ENCODE measurements around the gene PLXNA3.

The PLXNA3 gene

DNA sequence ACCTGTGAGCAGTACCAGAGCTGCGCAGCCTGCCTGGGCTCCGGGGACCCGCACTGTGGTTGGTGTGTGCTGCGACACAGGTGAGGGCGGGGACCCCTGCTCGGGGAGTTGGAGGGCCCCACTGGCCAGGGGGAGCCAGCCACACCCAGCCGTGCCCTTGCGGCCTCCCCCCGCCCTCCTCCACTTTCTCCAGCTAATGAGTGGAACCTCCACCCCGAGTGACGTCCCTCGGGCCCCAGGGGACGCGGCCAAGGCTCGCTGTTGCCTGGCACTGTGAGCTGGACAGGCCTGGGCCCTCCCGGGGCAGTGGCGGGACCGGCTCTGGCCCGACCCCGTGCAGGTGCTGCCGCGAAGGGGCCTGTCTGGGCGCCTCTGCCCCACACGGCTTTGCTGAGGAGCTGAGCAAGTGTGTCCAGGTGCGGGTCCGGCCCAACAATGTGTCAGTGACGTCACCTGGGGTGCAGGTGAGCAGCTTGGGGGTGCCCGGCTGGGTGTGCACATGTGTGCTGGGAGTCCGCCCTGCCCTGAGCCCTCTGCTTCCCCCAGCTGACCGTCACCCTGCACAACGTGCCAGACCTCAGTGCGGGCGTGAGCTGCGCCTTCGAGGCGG, 5.6 kb downstream of the PLXNA3 start:
- Histone ChIP-seq H3K4me2 (ENCODE audit: low read length) (no peak overlapping the region), H3K9ac (ENCODE audit: low read depth, low read length) (no peak overlapping the region), H3K4me3 (ENCODE audit: low read length) (no peak overlapping the region), H3K36me3 (ENCODE audit: insufficient read depth, low read length) (peaks cover 31% of the 10 kb centered on the region), H3K4me1 (ENCODE audit: control insufficient read depth, insufficient read depth, low read length) (peaks cover 11% of the 10 kb centered on the region), H3K9me3 (replicated peaks; ENCODE audit: low read length) (no peaks in the 10 kb centered on the region), H3K27me3 (ENCODE audit: control insufficient read depth, insufficient read depth, low read length) (no peaks in the 10 kb centered on the region)

DNA sequence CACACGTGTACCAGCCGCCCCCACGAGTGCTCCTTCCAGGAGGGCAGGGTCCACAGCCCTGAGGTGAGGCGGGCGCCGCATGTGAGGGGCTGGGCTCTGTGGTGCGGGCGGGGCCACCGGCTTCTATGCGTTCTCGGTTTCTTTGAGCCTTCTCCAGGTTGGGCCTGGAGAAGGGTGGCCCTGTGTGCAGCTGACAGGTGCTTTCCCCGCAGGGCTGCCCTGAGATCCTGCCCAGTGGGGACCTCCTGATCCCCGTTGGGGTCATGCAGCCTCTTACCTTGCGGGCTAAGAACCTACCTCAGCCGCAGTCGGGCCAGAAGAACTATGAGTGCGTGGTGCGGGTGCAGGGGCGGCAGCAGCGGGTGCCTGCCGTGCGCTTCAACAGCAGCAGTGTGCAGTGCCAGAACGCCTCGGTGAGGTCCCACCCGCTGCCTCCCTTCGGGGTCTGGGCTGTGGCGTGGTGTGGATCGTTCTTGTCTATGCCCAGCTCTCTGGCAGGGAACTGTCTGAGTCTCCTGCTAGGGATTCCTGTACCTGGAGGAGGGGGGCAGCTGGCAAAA, 6.8 kb downstream of the PLXNA3 start:
- no peak overlapping the region for H3K9ac ChIP-seq (ENCODE audit: low read depth, low read length)
- H3K36me3 ChIP-seq (ENCODE audit: insufficient read depth, low read length), result peaks cover 42% of the 10 kb centered on the region
- no peak overlapping the region for H3K4me2 ChIP-seq (ENCODE audit: low read length)
- H3K9me3 ChIP-seq (replicated peaks; ENCODE audit: low read length), result no peaks in the 10 kb centered on the region
- peaks cover 11% of the 10 kb centered on the region for H3K4me1 ChIP-seq (ENCODE audit: control insufficient read depth, insufficient read depth, low read length)
- H3K4me3 ChIP-seq (ENCODE audit: low read length), result no peak overlapping the region
- no peaks in the 10 kb centered on the region for H3K27me3 ChIP-seq (ENCODE audit: control insufficient read depth, insufficient read depth, low read length)

DNA sequence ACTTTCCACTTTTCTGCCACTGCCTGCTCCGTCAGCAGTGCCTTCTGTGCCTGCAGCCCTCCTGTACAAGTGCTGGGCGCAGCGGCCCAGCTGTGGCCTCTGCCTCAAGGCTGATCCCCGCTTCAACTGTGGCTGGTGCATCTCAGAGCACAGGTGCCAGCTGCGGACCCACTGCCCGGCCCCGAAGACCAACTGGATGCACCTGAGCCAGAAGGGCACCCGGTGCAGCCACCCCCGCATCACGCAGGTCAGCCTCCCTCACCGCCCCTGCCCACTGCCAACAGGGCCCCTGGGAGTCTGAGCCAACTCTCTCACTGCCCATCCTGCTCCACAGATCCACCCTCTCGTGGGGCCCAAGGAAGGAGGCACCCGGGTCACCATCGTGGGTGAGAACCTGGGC, 7.5 kb downstream of the PLXNA3 start:
- Histone ChIP-seq H3K27me3 (ENCODE audit: control insufficient read depth, insufficient read depth, low read length) (no peaks in the 10 kb centered on the region), H3K4me3 (ENCODE audit: low read length) (no peak overlapping the region), H3K4me2 (ENCODE audit: low read length) (no peak overlapping the region), H3K4me1 (ENCODE audit: control insufficient read depth, insufficient read depth, low read length) (peaks cover 8% of the 10 kb centered on the region), H3K9ac (ENCODE audit: low read depth, low read length) (no peak overlapping the region), H3K9me3 (replicated peaks; ENCODE audit: low read length) (no peaks in the 10 kb centered on the region), H3K36me3 (ENCODE audit: insufficient read depth, low read length) (peaks cover 46% of the 10 kb centered on the region)

DNA sequence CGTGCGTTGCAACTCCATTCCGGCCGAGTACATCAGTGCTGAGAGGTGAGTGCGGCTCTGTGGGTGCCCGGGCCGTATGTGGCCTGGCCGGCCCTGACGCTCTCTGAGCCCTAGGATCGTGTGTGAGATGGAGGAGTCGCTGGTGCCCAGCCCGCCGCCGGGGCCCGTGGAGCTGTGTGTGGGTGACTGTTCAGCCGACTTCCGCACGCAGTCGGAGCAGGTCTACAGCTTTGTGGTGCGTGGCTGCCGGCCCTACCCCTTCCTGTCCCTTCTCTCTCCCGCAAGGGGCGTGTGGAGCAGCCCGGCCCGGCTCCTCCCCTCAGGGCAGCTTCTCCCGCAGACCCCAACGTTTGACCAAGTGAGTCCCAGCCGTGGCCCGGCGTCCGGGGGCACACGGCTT, 8.0 kb downstream of the PLXNA3 start:
- H3K36me3 ChIP-seq (ENCODE audit: insufficient read depth, low read length), result peaks cover 46% of the 10 kb centered on the region
- H3K4me3 ChIP-seq (ENCODE audit: low read length), result no peak overlapping the region
- no peak overlapping the region for H3K4me2 ChIP-seq (ENCODE audit: low read length)
- no peaks in the 10 kb centered on the region for H3K9me3 ChIP-seq (replicated peaks; ENCODE audit: low read length)
- no peak overlapping the region for H3K9ac ChIP-seq (ENCODE audit: low read depth, low read length)
- H3K4me1 ChIP-seq (ENCODE audit: control insufficient read depth, insufficient read depth, low read length), result peaks cover 4% of the 10 kb centered on the region
- H3K27me3 ChIP-seq (ENCODE audit: control insufficient read depth, insufficient read depth, low read length), result no peaks in the 10 kb centered on the region

DNA sequence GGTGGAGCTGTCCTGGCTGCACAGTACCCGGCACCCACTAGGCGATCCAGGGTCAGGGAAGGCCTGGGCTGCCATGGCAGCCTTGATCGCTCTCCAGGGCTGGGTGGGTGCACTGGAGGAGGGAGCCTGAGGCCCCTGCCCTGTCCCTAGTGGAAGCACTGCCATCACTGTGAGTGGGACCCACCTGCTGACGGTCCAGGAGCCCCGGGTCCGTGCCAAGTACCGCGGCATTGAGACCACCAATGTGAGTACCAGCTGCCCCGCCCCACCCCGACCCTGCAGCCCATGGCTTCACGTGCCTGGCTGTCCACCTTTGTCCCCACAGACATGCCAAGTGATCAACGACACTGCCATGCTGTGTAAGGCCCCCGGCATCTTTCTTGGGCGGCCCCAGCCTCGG, 8.8 kb downstream of the PLXNA3 start:
- Histone ChIP-seq H3K4me1 (ENCODE audit: control insufficient read depth, insufficient read depth, low read length) (no peaks in the 10 kb centered on the region), H3K27me3 (ENCODE audit: control insufficient read depth, insufficient read depth, low read length) (no peaks in the 10 kb centered on the region), H3K9ac (ENCODE audit: low read depth, low read length) (no peak overlapping the region), H3K9me3 (replicated peaks; ENCODE audit: low read length) (no peaks in the 10 kb centered on the region), H3K4me2 (ENCODE audit: low read length) (no peak overlapping the region), H3K36me3 (ENCODE audit: insufficient read depth, low read length) (peaks cover 46% of the 10 kb centered on the region), H3K4me3 (ENCODE audit: low read length) (no peak overlapping the region)

DNA sequence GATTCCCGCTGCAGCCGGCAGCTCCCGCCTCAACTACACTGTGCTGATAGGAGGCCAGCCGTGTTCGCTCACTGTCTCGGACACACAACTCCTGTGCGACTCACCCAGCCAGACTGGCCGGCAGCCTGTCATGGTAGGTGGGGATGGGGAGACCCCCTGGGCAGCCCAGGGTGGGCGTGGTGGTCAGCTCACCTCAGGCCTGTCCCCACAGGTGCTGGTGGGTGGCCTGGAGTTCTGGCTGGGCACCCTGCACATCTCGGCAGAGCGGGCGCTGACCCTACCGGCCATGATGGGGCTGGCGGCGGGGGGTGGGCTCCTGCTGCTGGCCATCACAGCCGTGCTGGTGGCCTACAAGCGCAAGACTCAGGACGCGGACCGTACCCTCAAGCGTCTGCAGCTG, 9.5 kb downstream of the PLXNA3 start:
- Histone ChIP-seq H3K4me2 (ENCODE audit: low read length) (no peak overlapping the region), H3K9ac (ENCODE audit: low read depth, low read length) (no peak overlapping the region), H3K27me3 (ENCODE audit: control insufficient read depth, insufficient read depth, low read length) (no peaks in the 10 kb centered on the region), H3K4me3 (ENCODE audit: low read length) (no peak overlapping the region), H3K4me1 (ENCODE audit: control insufficient read depth, insufficient read depth, low read length) (no peaks in the 10 kb centered on the region), H3K36me3 (ENCODE audit: insufficient read depth, low read length) (peaks cover 44% of the 10 kb centered on the region), H3K9me3 (replicated peaks; ENCODE audit: low read length) (no peaks in the 10 kb centered on the region)

DNA sequence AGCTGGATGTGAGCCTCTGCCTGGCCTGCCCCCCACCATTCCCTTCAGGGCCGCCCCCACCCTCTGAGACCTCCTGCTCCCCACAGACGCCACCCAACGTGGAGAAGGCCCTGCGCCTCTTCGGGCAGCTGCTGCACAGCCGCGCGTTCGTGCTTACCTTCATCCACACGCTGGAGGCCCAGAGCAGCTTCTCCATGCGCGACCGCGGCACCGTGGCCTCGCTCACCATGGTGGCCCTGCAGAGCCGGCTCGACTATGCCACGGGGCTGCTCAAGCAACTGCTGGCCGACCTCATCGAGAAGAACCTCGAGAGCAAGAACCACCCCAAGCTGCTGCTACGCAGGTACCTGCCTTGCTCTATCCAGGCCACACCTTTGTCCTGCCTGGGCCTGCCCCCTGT, 10.1 kb downstream of the PLXNA3 start:
- Histone ChIP-seq H3K4me1 (ENCODE audit: control insufficient read depth, insufficient read depth, low read length) (no peaks in the 10 kb centered on the region), H3K9ac (ENCODE audit: low read depth, low read length) (no peak overlapping the region), H3K27me3 (ENCODE audit: control insufficient read depth, insufficient read depth, low read length) (no peaks in the 10 kb centered on the region), H3K4me2 (ENCODE audit: low read length) (no peak overlapping the region), H3K36me3 (ENCODE audit: insufficient read depth, low read length) (peaks cover 40% of the 10 kb centered on the region), H3K9me3 (replicated peaks; ENCODE audit: low read length) (no peaks in the 10 kb centered on the region), H3K4me3 (ENCODE audit: low read length) (no peak overlapping the region)

DNA sequence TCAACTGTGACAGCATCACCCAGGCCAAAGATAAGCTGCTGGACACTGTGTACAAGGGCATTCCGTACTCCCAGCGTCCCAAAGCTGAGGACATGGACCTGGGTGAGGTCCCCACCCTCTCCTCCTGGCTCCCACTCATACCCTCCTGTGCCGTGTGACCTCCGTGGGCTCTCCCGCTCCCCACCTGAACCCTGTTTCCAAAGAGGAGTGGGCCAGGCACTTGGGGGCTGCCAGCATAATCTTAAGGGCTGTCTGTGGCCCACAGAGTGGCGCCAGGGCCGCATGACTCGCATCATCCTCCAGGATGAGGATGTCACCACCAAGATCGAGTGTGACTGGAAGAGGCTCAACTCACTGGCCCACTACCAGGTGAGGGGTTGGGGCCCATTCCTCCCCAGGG, 11.0 kb downstream of the PLXNA3 start:
- Histone ChIP-seq H3K4me2 (ENCODE audit: low read length) (no peak overlapping the region), H3K4me1 (ENCODE audit: control insufficient read depth, insufficient read depth, low read length) (no peaks in the 10 kb centered on the region), H3K27me3 (ENCODE audit: control insufficient read depth, insufficient read depth, low read length) (no peaks in the 10 kb centered on the region), H3K36me3 (ENCODE audit: insufficient read depth, low read length) (peaks cover 46% of the 10 kb centered on the region), H3K9me3 (replicated peaks; ENCODE audit: low read length) (no peaks in the 10 kb centered on the region), H3K9ac (ENCODE audit: low read depth, low read length) (no peak overlapping the region), H3K4me3 (ENCODE audit: low read length) (no peak overlapping the region)

DNA sequence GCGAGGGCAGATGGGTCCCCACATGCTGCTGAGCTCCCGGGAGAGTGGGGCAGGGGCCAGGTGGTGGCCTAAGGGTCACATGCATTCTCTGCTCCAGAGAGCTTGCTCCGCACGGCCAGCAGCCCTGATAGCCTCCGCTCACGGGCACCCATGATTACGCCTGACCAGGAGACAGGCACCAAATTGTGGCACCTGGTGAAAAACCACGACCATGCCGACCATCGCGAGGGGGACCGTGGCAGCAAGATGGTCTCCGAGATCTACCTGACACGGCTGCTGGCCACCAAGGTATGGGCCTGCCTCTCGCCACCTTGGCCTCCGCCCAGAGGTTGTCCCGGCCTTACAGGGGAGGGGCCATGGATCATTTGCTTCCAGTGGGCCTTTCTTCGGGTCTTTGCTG, 11.8 kb downstream of the PLXNA3 start:
- H3K4me1 ChIP-seq (ENCODE audit: control insufficient read depth, insufficient read depth, low read length), result no peaks in the 10 kb centered on the region
- H3K36me3 ChIP-seq (ENCODE audit: insufficient read depth, low read length), result peaks cover 46% of the 10 kb centered on the region
- no peaks in the 10 kb centered on the region for H3K9me3 ChIP-seq (replicated peaks; ENCODE audit: low read length)
- no peak overlapping the region for H3K4me2 ChIP-seq (ENCODE audit: low read length)
- no peak overlapping the region for H3K4me3 ChIP-seq (ENCODE audit: low read length)
- no peak overlapping the region for H3K9ac ChIP-seq (ENCODE audit: low read depth, low read length)
- no peaks in the 10 kb centered on the region for H3K27me3 ChIP-seq (ENCODE audit: control insufficient read depth, insufficient read depth, low read length)

DNA sequence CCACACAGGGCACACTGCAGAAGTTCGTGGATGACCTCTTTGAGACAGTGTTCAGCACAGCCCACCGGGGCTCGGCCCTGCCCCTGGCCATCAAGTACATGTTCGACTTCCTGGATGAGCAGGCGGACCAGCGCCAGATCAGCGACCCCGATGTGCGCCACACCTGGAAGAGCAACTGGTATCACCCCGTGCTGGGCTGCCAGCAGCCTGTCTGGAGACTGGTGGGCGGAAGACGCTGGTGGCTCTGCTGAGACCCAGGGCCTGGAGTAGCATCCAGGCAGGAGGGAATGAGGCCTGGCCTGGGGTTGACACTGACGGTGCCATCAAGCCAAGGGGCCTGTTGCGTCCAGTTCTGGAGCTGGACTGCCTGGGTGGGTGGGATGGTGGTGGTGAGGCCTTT, 12.4 kb downstream of the PLXNA3 start:
- Histone ChIP-seq H3K27me3 (ENCODE audit: control insufficient read depth, insufficient read depth, low read length) (no peaks in the 10 kb centered on the region), H3K9me3 (replicated peaks; ENCODE audit: low read length) (no peaks in the 10 kb centered on the region), H3K9ac (ENCODE audit: low read depth, low read length) (no peak overlapping the region), H3K4me3 (ENCODE audit: low read length) (no peak overlapping the region), H3K4me1 (ENCODE audit: control insufficient read depth, insufficient read depth, low read length) (no peaks in the 10 kb centered on the region), H3K4me2 (ENCODE audit: low read length) (no peak overlapping the region), H3K36me3 (ENCODE audit: insufficient read depth, low read length) (peaks cover 46% of the 10 kb centered on the region)

DNA sequence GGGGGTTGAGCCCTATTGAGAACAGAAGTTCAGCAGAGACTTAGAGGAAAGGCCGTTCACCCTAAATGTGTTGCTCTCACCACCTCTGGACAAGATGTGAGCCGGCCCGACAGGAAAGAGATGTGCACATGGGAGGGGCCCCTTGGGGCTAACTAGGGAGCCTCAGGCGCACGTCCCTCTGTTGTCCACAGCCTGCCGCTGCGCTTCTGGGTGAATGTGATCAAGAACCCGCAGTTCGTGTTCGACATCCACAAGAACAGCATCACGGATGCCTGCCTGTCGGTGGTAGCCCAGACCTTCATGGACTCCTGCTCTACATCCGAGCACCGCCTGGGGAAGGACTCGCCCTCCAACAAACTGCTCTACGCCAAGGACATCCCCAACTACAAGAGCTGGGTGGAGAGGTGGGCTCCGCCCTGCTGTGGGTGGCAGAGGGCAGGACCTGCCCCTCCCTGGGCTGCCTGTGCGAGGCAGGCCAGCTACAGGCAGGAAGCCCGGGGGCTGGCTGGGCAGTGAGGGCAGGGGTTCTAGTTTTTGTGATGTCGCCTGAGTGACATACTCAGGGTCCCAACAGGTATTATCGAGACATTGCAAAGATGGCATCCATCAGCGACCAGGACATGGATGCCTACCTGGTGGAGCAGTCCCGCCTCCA, 13.0 kb downstream of the PLXNA3 start:
- Histone ChIP-seq H3K36me3 (ENCODE audit: insufficient read depth, low read length) (peaks cover 51% of the 10 kb centered on the region), H3K4me3 (ENCODE audit: low read length) (no peak overlapping the region), H3K9me3 (replicated peaks; ENCODE audit: low read length) (no peaks in the 10 kb centered on the region)

More for the DNA sequence above, 13.0 kb downstream of the PLXNA3 start:
- Histone ChIP-seq H3K9ac (ENCODE audit: low read depth, low read length) (no peak overlapping the region), H3K4me2 (ENCODE audit: low read length) (no peak overlapping the region), H3K4me1 (ENCODE audit: control insufficient read depth, insufficient read depth, low read length) (no peaks in the 10 kb centered on the region), H3K27me3 (ENCODE audit: control insufficient read depth, insufficient read depth, low read length) (no peaks in the 10 kb centered on the region)
